Fibroblast of lung (primary cell): ENCODE data around the gene CAMTA1. TPM values are rescaled to one million over a fixed set of nuclear protein-coding genes. Genes with fewer than 3 reads are reported as not detected.

Experiments used
- DNase-seq, 2 donors: peaks; one replicate each; pipeline versions ENCODE4 v3.0.0 to v3.0.0-alpha.2; 2010; ENCODE audit warnings: low read depth in 2 of 2
- H2AFZ ChIP-seq: 2 replicates; pipeline ENCODE4 v1.5.1; 2012; ENCODE audit warnings: low read length, control low read depth, inconsistent platforms
- H3K27ac ChIP-seq: 2 replicates; pipeline ENCODE4 v1.5.1; 2011; ENCODE audit warnings: low read length, control low read depth; ENCODE audit not compliant: insufficient read depth
- H3K27me3 ChIP-seq: 2 replicates; pipeline ENCODE4 v1.5.1; 2011; ENCODE audit warnings: mild to moderate bottlenecking, low read length; ENCODE audit not compliant: control insufficient read depth, insufficient read depth
- H3K36me3 ChIP-seq: 2 replicates; pipeline ENCODE4 v1.5.1; 2011; ENCODE audit warnings: low read length; ENCODE audit not compliant: control insufficient read depth, insufficient read depth
- H3K4me1 ChIP-seq: 2 replicates; pipeline ENCODE4 v1.5.1; 2011; ENCODE audit warnings: low read length; ENCODE audit not compliant: control insufficient read depth, insufficient read depth; ENCODE audit errors: extremely low read depth
- H3K4me2 ChIP-seq: 2 replicates; pipeline ENCODE4 v1.5.1; 2011; ENCODE audit warnings: low read length, control low read depth; ENCODE audit not compliant: insufficient read depth; ENCODE audit errors: extremely low read depth
- H3K4me3 ChIP-seq, 4 experiments: fragments of 200-600 bp in 1 of 4; sonication (generic) in 1 of 4; replicated peaks in 1 of 4; 2 replicates each; pipeline ENCODE4 v1.5.1; 2011 to 2016; ENCODE audit warnings: low read length in 4 of 4, low read depth in 3 of 4, mild to moderate bottlenecking in 3 of 4, control low read depth in 2 of 4, inconsistent platforms in 1 of 4, mixed read lengths in 1 of 4; ENCODE audit not compliant: insufficient read depth in 1 of 4; ENCODE audit errors: control extremely low read depth in 1 of 4
- H3K79me2 ChIP-seq: 2 replicates; pipeline ENCODE4 v1.5.1; 2012; ENCODE audit warnings: mild to moderate bottlenecking, low read length, inconsistent platforms; ENCODE audit not compliant: control insufficient read depth, insufficient read depth
- H3K9ac ChIP-seq: 2 replicates; pipeline ENCODE4 v1.5.1; 2011; ENCODE audit warnings: mild to moderate bottlenecking, low read length, control low read depth; ENCODE audit not compliant: insufficient read depth
- H3K9me3 ChIP-seq: 2 replicates; pipeline ENCODE4 v1.5.1; 2012; ENCODE audit warnings: low read depth, low read length; ENCODE audit not compliant: control insufficient read depth, insufficient read depth
- H4K20me1 ChIP-seq: 2 replicates; pipeline ENCODE4 v1.5.1; 2011; ENCODE audit warnings: low read length; ENCODE audit not compliant: control insufficient read depth, insufficient read depth; ENCODE audit errors: extremely low read depth
- CTCF ChIP-seq, 2 donors: IDR thresholded peaks in 1 of 2; conservative IDR thresholded peaks in 1 of 2; 1 replicate in 1 of 2; 2 replicates in 1 of 2; pipeline ENCODE4 v1.5.1; 2011 to 2012; ENCODE audit warnings: low read length in 2 of 2, control low read depth in 1 of 2, inconsistent platforms in 1 of 2, low read depth in 1 of 2, mild to moderate bottlenecking in 1 of 2
- EZH2 ChIP-seq: IDR thresholded peaks from 2 replicates; pipeline ENCODE4 v1.5.1; 2012; ENCODE audit warnings: low read length, control low read depth, mild to moderate bottlenecking; ENCODE audit errors: missing control alignments
- polyA plus RNA-seq, 2 donors: library from polyadenylated mRNA; depleted of rRNA in 1 of 2; stranded (reverse) in 1 of 2; unstranded in 1 of 2; fragments of >200 nt; gene quantifications; 2 replicates each; pipeline ENCODE4 v1.2.1, GENCODE V29; 2011 to 2012; ENCODE audit warnings: missing spikeins in 1 of 2
- total RNA-seq: library from RNA; depleted of rRNA; stranded (reverse); fragments of >200 nt; gene quantifications from 2 replicates; pipeline ENCODE4 v1.2.1, GENCODE V29; 2014

The CAMTA1 gene
- total and polyA plus RNA-seq, 2 donors (not counting 1 experiment from before 2014, with no cell fraction given), result 47.6 to 86.0 TPM

- no peaks in the 10 kb centered on the region for H3K9me3 ChIP-seq
- no peaks in the 10 kb centered on the region for H3K36me3 ChIP-seq
- no peak for TF ChIP-seq CTCF (conservative IDR thresholded peaks at IDR 0.05 in 1 of 2, IDR thresholded peaks at IDR 0.05 in 1 of 2; ENCODE audit: low read depth in 1 of 2, low read length in 2 of 2)
- H3K4me2 ChIP-seq, result peak overlapping the region; percentile 33
- no peak overlapping the region for H3K9ac ChIP-seq
- no peaks in the 10 kb centered on the region for H3K79me2 ChIP-seq
- no peak overlapping the region for H2AFZ ChIP-seq
- DNase-seq, result peak in 1 of 2 donors; percentile 49
- no peaks in the 10 kb centered on the region for H3K27me3 ChIP-seq
- H3K4me3 ChIP-seq, result no peak overlapping the region
- H3K27ac ChIP-seq, result no peak overlapping the region
- peaks cover 8% of the 10 kb centered on the region for H3K4me1 ChIP-seq
- H4K20me1 ChIP-seq, result no peaks in the 10 kb centered on the region
Measured at GRCh38 chr1:6869545-6869944, 84.3 kb downstream of the CAMTA1 start.

DNA sequence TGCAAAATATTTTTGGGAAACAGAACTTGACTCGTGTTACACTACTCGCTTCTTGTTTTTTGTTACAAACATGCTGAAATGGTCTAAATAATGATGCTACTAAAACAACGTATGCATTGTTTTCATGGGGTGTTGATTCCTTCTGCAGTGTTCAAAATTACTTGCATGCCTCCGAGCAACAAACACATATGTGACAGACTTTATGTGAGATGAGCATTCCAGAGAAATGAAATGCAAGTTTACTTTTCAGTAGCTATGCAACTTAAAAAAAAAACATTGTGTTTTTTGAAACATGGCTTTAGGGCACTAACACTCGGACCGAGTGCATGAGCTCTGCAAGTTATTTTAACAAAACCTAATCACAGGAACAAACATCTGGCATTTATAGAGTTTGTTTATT is 84.8 kb downstream of the CAMTA1 start:
- no peaks in the 10 kb centered on the region for H3K36me3 ChIP-seq
- H3K4me2 ChIP-seq, result peak overlapping the region; percentile 33
- no peaks in the 10 kb centered on the region for H3K9me3 ChIP-seq
- no peaks in the 10 kb centered on the region for H3K79me2 ChIP-seq
- peak overlapping the region; percentile 26 for H3K27ac ChIP-seq
- H3K27me3 ChIP-seq, result no peaks in the 10 kb centered on the region
- no peak overlapping the region for H2AFZ ChIP-seq
- TF ChIP-seq EZH2, result no peak
- no peak for TF ChIP-seq CTCF (conservative IDR thresholded peaks at IDR 0.05 in 1 of 2, IDR thresholded peaks at IDR 0.05 in 1 of 2; ENCODE audit: low read depth in 1 of 2, low read length in 2 of 2)
- no peaks in the 10 kb centered on the region for H4K20me1 ChIP-seq
- peaks cover 8% of the 10 kb centered on the region for H3K4me1 ChIP-seq
- H3K4me3 ChIP-seq, result peak overlapping the region in 1 of 4 experiments; percentile 3
- peak; percentile 30 to 33 for DNase-seq
- H3K9ac ChIP-seq, result no peak overlapping the region

GRCh38 chr1:6870571-6870970 is 85.3 kb downstream of the CAMTA1 start:
- Histone ChIP-seq H3K9ac (no peak overlapping the region), H3K4me1 (peaks cover 8% of the 10 kb centered on the region), H3K4me2 (peak overlapping the region; percentile 21), H3K36me3 (no peaks in the 10 kb centered on the region), H2AFZ (no peak overlapping the region), H4K20me1 (no peaks in the 10 kb centered on the region), H3K4me3 (peak overlapping the region in 1 of 4 experiments; percentile 3), H3K9me3 (no peaks in the 10 kb centered on the region), H3K27me3 (no peaks in the 10 kb centered on the region), H3K27ac (peak overlapping the region; percentile 26), H3K79me2 (no peaks in the 10 kb centered on the region)
- TF ChIP-seq EZH2, result no peak
- no peak for TF ChIP-seq CTCF (conservative IDR thresholded peaks at IDR 0.05 in 1 of 2, IDR thresholded peaks at IDR 0.05 in 1 of 2; ENCODE audit: low read depth in 1 of 2, low read length in 2 of 2)
- DNase-seq, result peak; percentile 42 to 58
